Endodermal cell (in vitro differentiated cells): ENCODE data around the gene OPCML. TPM values are rescaled to one million over a fixed set of nuclear protein-coding genes. Genes with fewer than 3 reads are reported as not detected.

Experiments used
- DNase-seq: peaks from one replicate; pipeline ENCODE4 v3.0.0-alpha.2; 2017
- H3K27ac ChIP-seq: 2 replicates; pipeline ENCODE4 v1.5.1; 2013; ENCODE audit warnings: mild to moderate bottlenecking, low read depth, low read length, moderate library complexity
- H3K27me3 ChIP-seq: 2 replicates; pipeline ENCODE4 v1.6.1; 2013; ENCODE audit warnings: mild to moderate bottlenecking, low read length, moderate library complexity; ENCODE audit not compliant: insufficient read depth, control insufficient read depth, poor library complexity, severe bottlenecking
- H3K36me3 ChIP-seq: 2 replicates; pipeline ENCODE4 v1.7.0; 2013; ENCODE audit warnings: mild to moderate bottlenecking, low read length, moderate library complexity; ENCODE audit not compliant: control insufficient read depth, insufficient read depth
- H3K4me1 ChIP-seq: one replicate; pipeline ENCODE4 v1.7.0; 2013; ENCODE audit warnings: low read length; ENCODE audit not compliant: control insufficient read depth, insufficient read depth
- H3K4me3 ChIP-seq: 2 replicates; pipeline ENCODE4 v1.5.1; 2013; ENCODE audit warnings: mild to moderate bottlenecking, low read length, moderate library complexity
- H3K9ac ChIP-seq: 2 replicates; pipeline ENCODE4 v1.6.1; 2013; ENCODE audit warnings: mild to moderate bottlenecking, low read length, moderate library complexity; ENCODE audit not compliant: poor library complexity, severe bottlenecking; ENCODE audit errors: extremely low read depth
- H3K9me3 ChIP-seq: 2 replicates; pipeline ENCODE4 v1.6.1; 2013; ENCODE audit warnings: mild to moderate bottlenecking, low read length, moderate library complexity; ENCODE audit not compliant: control insufficient read depth
- H3K27ac Mint-ChIP-seq: 2 replicates; pipeline ENCODE4 v1.8.0; 2020; ENCODE audit warnings: mixed read lengths
- H3K27me3 Mint-ChIP-seq: 2 replicates; pipeline ENCODE4 v1.8.0; 2021; ENCODE audit warnings: mild to moderate bottlenecking, mixed read lengths; ENCODE audit not compliant: insufficient read depth
- H3K36me3 Mint-ChIP-seq: 2 replicates; pipeline ENCODE4 v1.8.0; 2020; ENCODE audit warnings: low read depth, mixed read lengths
- H3K4me1 Mint-ChIP-seq: 2 replicates; pipeline ENCODE4 v1.8.0; 2020; ENCODE audit warnings: mixed read lengths
- H3K4me3 Mint-ChIP-seq: 2 replicates; pipeline ENCODE4 v1.8.0; 2020; ENCODE audit warnings: mild to moderate bottlenecking, moderate library complexity, mixed read lengths
- H3K9me3 Mint-ChIP-seq: 2 replicates; pipeline ENCODE4 v1.8.0; 2020; ENCODE audit warnings: mild to moderate bottlenecking, mixed read lengths
- WGBS, 2 experiments: methylation state at CpG; one replicate each; pipeline versions ENCODE4 v1.1.5 to v1.1.7; 2013; ENCODE audit warnings: missing lambda C conversion rate in 2 of 2, mixed read lengths in 1 of 2; ENCODE audit not compliant: insufficient coverage in 1 of 2, insufficient read length in 1 of 2; 5-methylcytosine and 5-hydroxymethylcytosine counted together
- total RNA-seq, 2 donors: library from RNA; stranded (reverse); fragmentation: NEBNext Ultra II Directional in 1 of 2; extraction: Animal tissue kit (Norgen Biotek cat#: 25700) in 1 of 2; gene quantifications; 2 replicates in 1 of 2; 3 replicates in 1 of 2; pipeline ENCODE4 v1.2.1, GENCODE V29; 2021
- TF ChIP-seq, protein P1 (sequence below): fragments of 200-600 bp; sonication (generic); conservative IDR thresholded peaks from 2 replicates; pipeline ENCODE4 v1.5.0; 2021; ENCODE audit warnings: antibody characterized with exemption, mild to moderate bottlenecking

Gene OPCML
- total RNA-seq, 2 donors from 2014 or later, result 0.49 to 0.86 TPM

DNA sequence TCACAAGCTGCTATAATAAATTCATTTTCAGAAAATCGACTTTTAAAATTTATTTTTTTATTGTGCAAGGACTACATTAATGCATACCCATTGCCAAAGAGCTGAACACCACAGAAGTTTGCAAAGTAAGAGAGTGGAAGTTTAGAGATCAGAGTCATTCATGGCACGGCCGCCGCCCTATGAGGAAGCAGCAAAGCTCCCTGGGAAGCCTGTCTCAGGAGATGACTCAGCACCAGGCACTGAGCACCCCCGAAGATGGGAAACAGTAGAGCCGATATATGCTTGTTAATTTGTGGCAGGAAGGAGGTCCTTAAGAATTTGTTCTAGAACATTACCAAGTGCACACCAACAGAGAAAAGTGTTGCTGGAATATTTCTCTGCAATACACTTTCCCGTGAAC, 693.7 kb downstream of the OPCML start:
- Mint-ChIP-seq H3K4me3 (no peak overlapping the region), H3K27ac (no peak overlapping the region)

DNA sequence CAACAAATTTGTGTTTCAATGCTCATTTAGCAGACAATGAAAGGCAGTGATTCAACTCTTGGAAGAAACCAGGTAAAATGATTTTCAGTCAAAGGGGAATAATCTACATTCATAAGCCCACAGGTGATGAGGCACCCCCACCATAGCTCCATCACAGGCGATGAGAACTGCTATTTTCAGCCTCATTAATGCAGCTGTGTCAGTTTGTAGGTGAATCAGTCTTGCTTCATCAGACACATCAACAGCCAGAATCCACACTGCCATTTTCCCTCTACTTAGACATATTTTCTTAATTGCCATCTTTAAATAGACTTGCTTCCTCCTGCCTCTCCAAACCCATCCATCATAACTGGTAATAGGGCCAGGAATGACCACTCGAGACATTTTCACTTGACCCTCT, 701.0 kb downstream of the OPCML start:
- H3K36me3 ChIP-seq, result no peaks in the 10 kb centered on the region
- H3K9ac ChIP-seq, result no peak overlapping the region
- Mint-ChIP-seq H3K9me3 (no peaks in the 10 kb centered on the region), H3K36me3 (no peaks in the 10 kb centered on the region), H3K4me3 (no peak overlapping the region), H3K4me1 (no peaks in the 10 kb centered on the region), H3K27me3 (no peaks in the 10 kb centered on the region), H3K27ac (no peak overlapping the region)
- H3K4me1 ChIP-seq, result no peaks in the 10 kb centered on the region
- TF ChIP-seq, protein P1, sequence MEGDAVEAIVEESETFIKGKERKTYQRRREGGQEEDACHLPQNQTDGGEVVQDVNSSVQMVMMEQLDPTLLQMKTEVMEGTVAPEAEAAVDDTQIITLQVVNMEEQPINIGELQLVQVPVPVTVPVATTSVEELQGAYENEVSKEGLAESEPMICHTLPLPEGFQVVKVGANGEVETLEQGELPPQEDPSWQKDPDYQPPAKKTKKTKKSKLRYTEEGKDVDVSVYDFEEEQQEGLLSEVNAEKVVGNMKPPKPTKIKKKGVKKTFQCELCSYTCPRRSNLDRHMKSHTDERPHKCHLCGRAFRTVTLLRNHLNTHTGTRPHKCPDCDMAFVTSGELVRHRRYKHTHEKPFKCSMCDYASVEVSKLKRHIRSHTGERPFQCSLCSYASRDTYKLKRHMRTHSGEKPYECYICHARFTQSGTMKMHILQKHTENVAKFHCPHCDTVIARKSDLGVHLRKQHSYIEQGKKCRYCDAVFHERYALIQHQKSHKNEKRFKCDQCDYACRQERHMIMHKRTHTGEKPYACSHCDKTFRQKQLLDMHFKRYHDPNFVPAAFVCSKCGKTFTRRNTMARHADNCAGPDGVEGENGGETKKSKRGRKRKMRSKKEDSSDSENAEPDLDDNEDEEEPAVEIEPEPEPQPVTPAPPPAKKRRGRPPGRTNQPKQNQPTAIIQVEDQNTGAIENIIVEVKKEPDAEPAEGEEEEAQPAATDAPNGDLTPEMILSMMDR, result no peak
- no peak for DNase-seq
- H3K9me3 ChIP-seq, result no peaks in the 10 kb centered on the region
- no peak overlapping the region for H3K27ac ChIP-seq
- H3K27me3 ChIP-seq, result no peaks in the 10 kb centered on the region
- H3K4me3 ChIP-seq, result no peak overlapping the region
- WGBS, 2 experiments, result 90 to 100% methylated on average over 2 of the region's 2 CpGs

More for the DNA sequence above, 693.7 kb downstream of the OPCML start:
- peaks cover 3% of the 10 kb centered on the region for H3K4me1 Mint-ChIP-seq
- H3K9me3 Mint-ChIP-seq, result no peaks in the 10 kb centered on the region
- Histone ChIP-seq H3K4me1 (no peaks in the 10 kb centered on the region), H3K27me3 (no peaks in the 10 kb centered on the region), H3K36me3 (no peaks in the 10 kb centered on the region), H3K27ac (no peak overlapping the region), H3K4me3 (no peak overlapping the region), H3K9ac (no peak overlapping the region), H3K9me3 (no peaks in the 10 kb centered on the region)
- 83% methylated on average over 5 to 6 of the region's 7 CpGs for WGBS, 2 experiments
- TF ChIP-seq, protein P1, result no peak
- H3K27me3 Mint-ChIP-seq, result no peaks in the 10 kb centered on the region
- DNase-seq, result no peak
- H3K36me3 Mint-ChIP-seq, result no peaks in the 10 kb centered on the region

DNA sequence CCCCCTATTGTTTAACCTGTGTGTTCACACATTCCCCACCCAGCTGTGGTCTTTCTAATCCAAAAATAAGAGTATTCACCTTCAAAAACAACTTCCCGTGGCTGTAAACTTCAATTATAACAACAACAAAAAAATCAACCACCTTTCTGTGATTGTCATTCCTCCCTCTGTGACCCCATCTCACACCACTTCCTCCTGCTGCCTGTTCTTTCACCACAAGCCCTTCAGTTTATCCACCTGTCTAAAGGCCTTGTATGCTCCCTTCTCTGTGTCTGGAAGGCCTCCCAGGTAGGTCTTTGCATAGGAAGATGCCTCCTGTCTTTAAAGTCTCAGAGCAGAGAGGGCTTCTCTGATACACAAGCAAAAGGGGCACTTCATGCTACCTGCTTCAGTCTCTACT, 707.7 kb downstream of the OPCML start:
- H3K9me3 ChIP-seq, result no peaks in the 10 kb centered on the region
- 67 to 84% methylated on average over 1 of the region's 1 CpG for WGBS, 2 experiments
- Mint-ChIP-seq H3K36me3 (no peaks in the 10 kb centered on the region), H3K4me3 (no peak overlapping the region), H3K27ac (no peak overlapping the region), H3K9me3 (no peaks in the 10 kb centered on the region), H3K4me1 (peaks cover 8% of the 10 kb centered on the region), H3K27me3 (no peaks in the 10 kb centered on the region)
- no peak for DNase-seq
- H3K27ac ChIP-seq, result no peak overlapping the region
- no peak overlapping the region for H3K9ac ChIP-seq
- no peaks in the 10 kb centered on the region for H3K27me3 ChIP-seq
- H3K36me3 ChIP-seq, result no peaks in the 10 kb centered on the region
- TF ChIP-seq, protein P1, result no peak
- no peak overlapping the region for H3K4me3 ChIP-seq
- H3K4me1 ChIP-seq, result no peaks in the 10 kb centered on the region
